ENCODE measurements around the gene SLC5A2.
"Not testable (repeated sequence)": the region's sequence is repeated elsewhere in the genome, so short reads cannot be mapped to it uniquely, and the experiment has no call there.

Gene SLC5A2

GRCh38 chr16:31501966-31502348 is 19.0 kb downstream of the SLC5A2 start:
- Histone ChIP-seq H4K20me1 (ENCODE audit: control insufficient read depth, insufficient read depth, low read depth, low read length) (peaks cover 5% of the 10 kb centered on the region; the same call in 1 of the 2 replicates), H3K9me3 (ENCODE audit: control insufficient read depth, insufficient read depth, low read length) (no peaks in the 10 kb centered on the region), H3K27me3 (ENCODE audit: control insufficient read depth, low read length) (no peaks in the 10 kb centered on the region), H3K4me1 (ENCODE audit: control insufficient read depth, low read length) (peaks cover 16% of the 10 kb centered on the region), H3K9me2 (replicated peaks; ENCODE audit: control insufficient read depth, low read length) (no peaks in the 10 kb centered on the region), H3K4me2 (ENCODE audit: low read length) (no peak overlapping the region), H3K27ac (ENCODE audit: low read depth, low read length) (no peak overlapping the region), H3K36me3 (ENCODE audit: control insufficient read depth, low read length) (peaks cover 6% of the 10 kb centered on the region; the same call in 1 of the 2 replicates), H3K79me2 (ENCODE audit: control insufficient read depth, low read length) (peaks cover 2% of the 10 kb centered on the region; the same call in 1 of the 2 replicates), H3K4me3 (ENCODE audit: low read length) (no peak overlapping the region), H3F3A (ENCODE audit: control insufficient read depth, insufficient read depth) (peaks cover 7% of the 10 kb centered on the region)
- TF ChIP-seq, protein P1, sequence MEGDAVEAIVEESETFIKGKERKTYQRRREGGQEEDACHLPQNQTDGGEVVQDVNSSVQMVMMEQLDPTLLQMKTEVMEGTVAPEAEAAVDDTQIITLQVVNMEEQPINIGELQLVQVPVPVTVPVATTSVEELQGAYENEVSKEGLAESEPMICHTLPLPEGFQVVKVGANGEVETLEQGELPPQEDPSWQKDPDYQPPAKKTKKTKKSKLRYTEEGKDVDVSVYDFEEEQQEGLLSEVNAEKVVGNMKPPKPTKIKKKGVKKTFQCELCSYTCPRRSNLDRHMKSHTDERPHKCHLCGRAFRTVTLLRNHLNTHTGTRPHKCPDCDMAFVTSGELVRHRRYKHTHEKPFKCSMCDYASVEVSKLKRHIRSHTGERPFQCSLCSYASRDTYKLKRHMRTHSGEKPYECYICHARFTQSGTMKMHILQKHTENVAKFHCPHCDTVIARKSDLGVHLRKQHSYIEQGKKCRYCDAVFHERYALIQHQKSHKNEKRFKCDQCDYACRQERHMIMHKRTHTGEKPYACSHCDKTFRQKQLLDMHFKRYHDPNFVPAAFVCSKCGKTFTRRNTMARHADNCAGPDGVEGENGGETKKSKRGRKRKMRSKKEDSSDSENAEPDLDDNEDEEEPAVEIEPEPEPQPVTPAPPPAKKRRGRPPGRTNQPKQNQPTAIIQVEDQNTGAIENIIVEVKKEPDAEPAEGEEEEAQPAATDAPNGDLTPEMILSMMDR (IDR thresholded peaks at IDR 0.05; ENCODE audit: low read depth, low read length, poor library complexity, severe bottlenecking) = no peak
- no peak for TF ChIP-seq EZH2phosphoT487 (IDR thresholded peaks at IDR 0.05; ENCODE audit: borderline replicate concordance, low read length)

DNA sequence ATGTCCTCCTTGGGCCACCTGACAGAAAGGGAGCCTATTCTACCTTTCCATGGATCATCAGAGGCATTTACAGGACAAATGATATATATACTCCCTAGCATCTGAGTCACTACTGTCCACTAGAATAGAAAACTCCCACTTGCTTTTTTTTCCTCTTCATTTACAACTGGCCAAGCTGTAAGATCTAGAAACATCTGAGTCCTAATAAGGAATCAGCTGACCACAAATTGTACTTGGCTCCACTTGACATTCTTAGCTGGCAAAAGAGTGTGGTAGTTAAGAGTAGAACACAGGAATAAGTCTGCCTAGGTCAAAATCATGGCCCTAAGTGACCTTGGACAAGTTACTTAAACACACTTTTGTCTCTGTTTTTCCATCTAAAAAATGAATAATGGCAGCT is 20.1 kb downstream of the SLC5A2 start:
- peaks cover 24% of the 10 kb centered on the region for H3K4me1 ChIP-seq (ENCODE audit: control insufficient read depth, low read length)
- H3F3A ChIP-seq (ENCODE audit: control insufficient read depth, insufficient read depth) = peaks cover 7% of the 10 kb centered on the region
- no peak for TF ChIP-seq EZH2phosphoT487 (IDR thresholded peaks at IDR 0.05; ENCODE audit: borderline replicate concordance, low read length)
- TF ChIP-seq, protein P1 (IDR thresholded peaks at IDR 0.05; ENCODE audit: low read depth, low read length, poor library complexity, severe bottlenecking) = no peak
- no peaks in the 10 kb centered on the region for H3K27me3 ChIP-seq (ENCODE audit: control insufficient read depth, low read length)
- no peaks in the 10 kb centered on the region for H3K9me2 ChIP-seq (replicated peaks; ENCODE audit: control insufficient read depth, low read length)
- no peaks in the 10 kb centered on the region for H3K9me3 ChIP-seq (ENCODE audit: control insufficient read depth, insufficient read depth, low read length)
- H4K20me1 ChIP-seq (ENCODE audit: control insufficient read depth, insufficient read depth, low read depth, low read length) = peaks cover 5% of the 10 kb centered on the region; the same call in 1 of the 2 replicates
- peaks cover 6% of the 10 kb centered on the region; the same call in 1 of the 2 replicates for H3K36me3 ChIP-seq (ENCODE audit: control insufficient read depth, low read length)
- no peak overlapping the region for H3K27ac ChIP-seq (ENCODE audit: low read depth, low read length)
- peaks cover 12% of the 10 kb centered on the region for H3K79me2 ChIP-seq (ENCODE audit: control insufficient read depth, low read length)
- H3K4me3 ChIP-seq (ENCODE audit: low read length) = no peak overlapping the region
- H3K4me2 ChIP-seq (ENCODE audit: low read length) = no peak overlapping the region

DNA sequence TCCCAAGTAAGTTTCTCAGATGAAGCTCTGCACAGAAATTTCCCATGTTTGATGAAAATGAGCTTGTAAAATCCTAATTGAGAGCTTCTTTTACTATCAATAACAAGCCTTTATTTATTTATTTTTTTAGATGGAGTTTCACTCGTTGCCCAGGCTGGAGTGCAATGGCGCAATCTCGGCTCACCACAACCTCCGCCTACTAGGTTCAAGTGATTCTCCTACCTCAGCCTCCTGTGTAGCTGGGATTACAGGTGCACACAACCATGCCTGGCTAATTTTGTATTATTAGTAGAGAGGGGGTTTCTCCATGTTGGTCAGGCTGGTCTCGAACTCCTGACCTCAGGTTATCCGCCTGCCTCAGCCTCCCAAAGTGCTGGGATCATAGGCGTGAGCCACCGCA is 20.6 kb downstream of the SLC5A2 start:
- not testable (repeated sequence) for H3K4me3 ChIP-seq (ENCODE audit: low read length); H3F3A ChIP-seq (ENCODE audit: control insufficient read depth, insufficient read depth); H3K9me3 ChIP-seq (ENCODE audit: control insufficient read depth, insufficient read depth, low read length); H3K27me3 ChIP-seq (ENCODE audit: control insufficient read depth, low read length); H3K9me2 ChIP-seq (replicated peaks; ENCODE audit: control insufficient read depth, low read length); H4K20me1 ChIP-seq (ENCODE audit: control insufficient read depth, insufficient read depth, low read depth, low read length); H3K36me3 ChIP-seq (ENCODE audit: control insufficient read depth, low read length); H3K4me2 ChIP-seq (ENCODE audit: low read length); H3K27ac ChIP-seq (ENCODE audit: low read depth, low read length)
- H3K79me2 ChIP-seq (ENCODE audit: control insufficient read depth, low read length) = peaks cover 16% of the 10 kb centered on the region
- H3K4me1 ChIP-seq (ENCODE audit: control insufficient read depth, low read length) = peaks cover 24% of the 10 kb centered on the region

DNA sequence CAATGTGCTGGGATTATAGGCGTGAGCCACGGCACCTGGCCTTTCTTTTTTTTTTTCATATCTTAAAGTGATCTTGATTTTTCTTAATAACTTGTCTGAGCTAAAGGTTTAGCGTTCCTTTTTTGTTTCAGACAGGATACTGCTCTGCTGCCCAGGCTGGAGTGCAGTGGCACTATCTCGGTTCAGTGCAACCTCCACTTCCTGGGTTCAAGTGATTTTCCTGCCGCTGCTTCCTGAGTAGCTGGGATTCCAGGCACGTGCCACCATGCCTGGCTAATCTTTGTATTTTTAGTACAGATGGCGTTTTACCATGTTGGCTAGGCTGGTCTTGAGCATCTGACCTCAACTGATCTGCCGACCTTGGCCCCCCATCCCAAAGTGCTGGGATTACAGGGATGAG is 21.2 kb downstream of the SLC5A2 start:
- H4K20me1 ChIP-seq (ENCODE audit: control insufficient read depth, insufficient read depth, low read depth, low read length) = peaks cover 5% of the 10 kb centered on the region; the same call in 1 of the 2 replicates
- TF ChIP-seq, protein P1 (IDR thresholded peaks at IDR 0.05; ENCODE audit: low read depth, low read length, poor library complexity, severe bottlenecking) = no peak
- TF ChIP-seq EZH2phosphoT487 (IDR thresholded peaks at IDR 0.05; ENCODE audit: borderline replicate concordance, low read length) = no peak
- H3K79me2 ChIP-seq (ENCODE audit: control insufficient read depth, low read length) = peaks cover 20% of the 10 kb centered on the region
- no peak overlapping the region for H3K4me2 ChIP-seq (ENCODE audit: low read length)
- peaks cover 7% of the 10 kb centered on the region for H3F3A ChIP-seq (ENCODE audit: control insufficient read depth, insufficient read depth)
- no peaks in the 10 kb centered on the region for H3K9me3 ChIP-seq (ENCODE audit: control insufficient read depth, insufficient read depth, low read length)
- no peak overlapping the region for H3K4me3 ChIP-seq (ENCODE audit: low read length)
- no peaks in the 10 kb centered on the region for H3K27me3 ChIP-seq (ENCODE audit: control insufficient read depth, low read length)
- no peak overlapping the region for H3K27ac ChIP-seq (ENCODE audit: low read depth, low read length)
- no peaks in the 10 kb centered on the region for H3K9me2 ChIP-seq (replicated peaks; ENCODE audit: control insufficient read depth, low read length)
- peaks cover 28% of the 10 kb centered on the region for H3K4me1 ChIP-seq (ENCODE audit: control insufficient read depth, low read length)
- H3K36me3 ChIP-seq (ENCODE audit: control insufficient read depth, low read length) = peaks cover 6% of the 10 kb centered on the region; the same call in 1 of the 2 replicates
